ENCODE results near the gene MICU1.

GRCh38 chr10:72329290-72330068, 296.4 kb downstream of the MICU1 start:
- TF ChIP-seq CTCF (IDR thresholded peaks at IDR 0.05 in 2 of 3, conservative IDR thresholded peaks at IDR 0.05 in 1 of 3; ENCODE audit: borderline replicate concordance in 1 of 3, insufficient read depth in 1 of 3, low read depth in 2 of 3, low read length in 2 of 3), result no peak
- TF ChIP-seq EZH2 (IDR thresholded peaks at IDR 0.05), result no peak
- no peak for TF ChIP-seq RAD21 (IDR thresholded peaks at IDR 0.05; ENCODE audit: low read depth)
- TF ChIP-seq TCF7L2 (IDR thresholded peaks at IDR 0.05; ENCODE audit: borderline replicate concordance, extremely low read depth, insufficient read depth, insufficient read length), result no peak
- no peak for TF ChIP-seq CEBPB (IDR thresholded peaks at IDR 0.05; ENCODE audit: low read depth)
- TF ChIP-seq ZFX (IDR thresholded peaks at IDR 0.05), result no peak
- no peak for TF ChIP-seq YY1 (IDR thresholded peaks at IDR 0.05; ENCODE audit: extremely low read depth, insufficient replicate concordance, low read depth, low read length)
- no peak for TF ChIP-seq REST (IDR thresholded peaks at IDR 0.05; ENCODE audit: low read depth)
- no peak for TF ChIP-seq ZNF274 (IDR thresholded peaks at IDR 0.05; ENCODE audit: low read depth, low read length)
- peak; percentile 33 for TF ChIP-seq POLR2AphosphoS5 (IDR thresholded peaks at IDR 0.05; ENCODE audit: low read depth, low read length)
- TF ChIP-seq JUND (IDR thresholded peaks at IDR 0.05), result no peak
- no peak for TF ChIP-seq MAX (IDR thresholded peaks at IDR 0.05)
- TF ChIP-seq SIN3A (IDR thresholded peaks at IDR 0.05; ENCODE audit: low read depth), result no peak
- TF ChIP-seq EGR1 (IDR thresholded peaks at IDR 0.05; ENCODE audit: low read depth), result no peak

Data from HCT116 (cell line).